SK-N-SH (cell line): ENCODE results near the gene COX4I2. TPM values are rescaled to one million over a fixed set of nuclear protein-coding genes. Genes with fewer than 3 reads are reported as not detected.
A peak's percentile ranks its signal among the peaks of the same experiment; 100 is the strongest.

Experiments
- CHD2 ChIP-seq: fragments of 150-350 bp; IDR thresholded peaks from 2 replicates; pipeline ENCODE4 v1.6.1; 2018; ENCODE audit warnings: low read length; ENCODE audit not compliant: partially characterized antibody
- ELF1 ChIP-seq: IDR thresholded peaks from 2 replicates; pipeline ENCODE4 v1.4.0; 2012
- FOSL2 ChIP-seq: IDR thresholded peaks from 2 replicates; pipeline ENCODE4 v1.4.0; 2012; ENCODE audit warnings: low read depth, mild to moderate bottlenecking, moderate library complexity, borderline replicate concordance
- FOXM1 ChIP-seq: IDR thresholded peaks from 2 replicates; pipeline ENCODE4 v1.4.0; 2012; ENCODE audit warnings: low read depth, mild to moderate bottlenecking
- GABPA ChIP-seq: IDR thresholded peaks from 2 replicates; pipeline ENCODE4 v1.4.0; 2012; ENCODE audit warnings: low read depth, mild to moderate bottlenecking
- GATA2 ChIP-seq: sonication (generic); formaldehyde crosslinking; IDR thresholded peaks from 2 replicates; pipeline ENCODE4 v1.5.0; 2020; ENCODE audit warnings: mild to moderate bottlenecking, missing genetic modification reagents
- JUND ChIP-seq: IDR thresholded peaks from 2 replicates; pipeline ENCODE4 v1.4.0; 2012
- MAX ChIP-seq: IDR thresholded peaks from 2 replicates; pipeline ENCODE4 v1.4.0; 2012; ENCODE audit warnings: low read depth
- MEF2A ChIP-seq: IDR thresholded peaks from 2 replicates; pipeline ENCODE4 v1.4.0; 2012; ENCODE audit warnings: low read depth, borderline replicate concordance
- NFIC ChIP-seq: IDR thresholded peaks from 2 replicates; pipeline ENCODE4 v1.4.0; 2012; ENCODE audit warnings: borderline replicate concordance
- POLR2AphosphoS5 ChIP-seq: IDR thresholded peaks from 2 replicates; pipeline ENCODE4 v1.6.1; 2012; ENCODE audit warnings: low read depth, low read length
- RAD21 ChIP-seq: IDR thresholded peaks from 2 replicates; pipeline ENCODE4 v1.6.1; 2012; ENCODE audit warnings: mild to moderate bottlenecking, low read length
- RCOR1 ChIP-seq: fragments of 150-350 bp; IDR thresholded peaks from 2 replicates; pipeline ENCODE4 v1.6.1; 2017; ENCODE audit warnings: antibody characterized with exemption, low read length
- RFX5 ChIP-seq: IDR thresholded peaks from 2 replicates; pipeline ENCODE4 v1.6.1; 2012; ENCODE audit warnings: mild to moderate bottlenecking, improper control_type of control experiment, low read length
- RXRA ChIP-seq: IDR thresholded peaks from 2 replicates; pipeline ENCODE4 v1.4.0; 2012; ENCODE audit warnings: low read depth, mild to moderate bottlenecking, borderline replicate concordance
- SIN3A ChIP-seq: IDR thresholded peaks from 2 replicates; pipeline ENCODE4 v1.6.1; 2012; ENCODE audit warnings: low read depth, mild to moderate bottlenecking, low read length, moderate library complexity, borderline replicate concordance
- SMC3 ChIP-seq: IDR thresholded peaks from 2 replicates; pipeline ENCODE4 v1.6.1; 2012; ENCODE audit warnings: low read depth, low read length, improper control_type of control experiment
- TAF1 ChIP-seq: IDR thresholded peaks from 2 replicates; pipeline ENCODE4 v1.6.1; 2012; ENCODE audit warnings: low read depth, mild to moderate bottlenecking, low read length, moderate library complexity, borderline replicate concordance
- TCF12 ChIP-seq: IDR thresholded peaks from 2 replicates; pipeline ENCODE4 v1.4.0; 2012
- TEAD4 ChIP-seq: IDR thresholded peaks from 2 replicates; pipeline ENCODE4 v1.4.0; 2012; ENCODE audit warnings: mild to moderate bottlenecking, borderline replicate concordance; ENCODE audit not compliant: insufficient read depth
- polyA plus RNA-seq, 3 experiments: library from polyadenylated mRNA; depleted of rRNA; stranded (reverse); fragments of >200 nt; gene quantifications; 2 replicates each; pipeline ENCODE4 v1.2.3, GENCODE V29; 2012
- TF ChIP-seq, protein P1 (sequence below): IDR thresholded peaks from 2 replicates; pipeline ENCODE4; 2012
- TF ChIP-seq, protein P2 (sequence below): IDR thresholded peaks from 2 replicates; pipeline ENCODE4 v1.4.0; 2012; ENCODE audit warnings: low read depth, borderline replicate concordance
- TF ChIP-seq, protein P3 (sequence below): IDR thresholded peaks from 2 replicates; pipeline ENCODE4 v1.6.1; 2012; ENCODE audit warnings: mild to moderate bottlenecking, low read depth, low read length, moderate library complexity

The COX4I2 gene
- polyA plus RNA-seq, 1 of the 3 experiments (the other 2 are of a cell fraction) = 0.21 TPM

DNA sequence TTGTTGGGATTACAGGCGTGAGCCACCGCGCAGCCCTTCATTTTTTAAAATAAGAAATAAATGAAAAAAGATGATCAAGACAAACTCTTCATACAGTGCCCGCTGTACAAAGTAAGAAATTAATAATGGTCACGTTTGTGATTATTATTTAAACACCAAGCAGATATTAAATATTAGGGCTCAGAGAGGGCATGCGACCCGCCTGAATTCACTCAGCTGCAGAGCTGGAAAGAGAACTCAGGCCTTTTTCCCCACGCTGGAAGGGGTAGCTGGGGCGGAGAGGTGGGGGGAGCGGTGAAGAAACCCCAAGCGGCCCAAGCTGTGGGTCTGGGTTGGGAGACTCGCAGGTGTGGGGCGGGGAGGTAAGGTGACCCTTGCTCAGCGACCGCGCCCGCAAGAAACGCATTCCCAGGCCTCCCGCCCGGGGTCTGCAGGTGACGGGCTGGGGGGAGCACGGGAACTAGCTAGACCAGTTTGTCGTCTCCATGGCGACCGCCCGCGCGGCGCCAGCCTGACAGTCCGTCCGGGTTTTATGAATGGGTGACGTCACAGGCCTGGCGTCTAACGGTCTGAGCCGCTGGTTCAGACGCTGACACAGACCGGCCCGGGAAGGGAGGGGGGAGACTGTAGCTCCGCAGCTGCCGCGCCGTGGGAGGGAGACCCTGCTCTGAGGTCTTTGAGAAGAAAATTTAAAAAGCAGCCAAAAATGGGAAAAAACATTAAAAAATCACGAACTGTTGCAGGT is 33.7 kb upstream of the COX4I2 start (continued):
- TF ChIP-seq FOSL2 (0 out of 2 replicates have a peak, but pooled peaks have one; percentile 46), GABPA (no peak), NFIC (peak; percentile 28; the same call in 1 of the 2 replicates), SIN3A (peak; percentile 86; the same call in 1 of the 2 replicates), RFX5 (no peak), TCF12 (peak; percentile 83), SMC3 (no peak), TEAD4 (peak; percentile 42; the same call in 1 of the 2 replicates), POLR2AphosphoS5 (peak; percentile 87), RCOR1 (no peak; the same call in 1 of the 2 replicates), RXRA (no peak), MAX (peak; percentile 76), CHD2 (peak; percentile 52), RAD21 (no peak), FOXM1 (peak; percentile 62; the same call in 1 of the 2 replicates), GATA2 (CRISPR knock-in tag) (no peak), MEF2A (no peak), JUND (peak; percentile 64), ELF1 (peak; percentile 24; the same call in 1 of the 2 replicates), TAF1 (peak; percentile 83)
- TF ChIP-seq, protein P1, sequence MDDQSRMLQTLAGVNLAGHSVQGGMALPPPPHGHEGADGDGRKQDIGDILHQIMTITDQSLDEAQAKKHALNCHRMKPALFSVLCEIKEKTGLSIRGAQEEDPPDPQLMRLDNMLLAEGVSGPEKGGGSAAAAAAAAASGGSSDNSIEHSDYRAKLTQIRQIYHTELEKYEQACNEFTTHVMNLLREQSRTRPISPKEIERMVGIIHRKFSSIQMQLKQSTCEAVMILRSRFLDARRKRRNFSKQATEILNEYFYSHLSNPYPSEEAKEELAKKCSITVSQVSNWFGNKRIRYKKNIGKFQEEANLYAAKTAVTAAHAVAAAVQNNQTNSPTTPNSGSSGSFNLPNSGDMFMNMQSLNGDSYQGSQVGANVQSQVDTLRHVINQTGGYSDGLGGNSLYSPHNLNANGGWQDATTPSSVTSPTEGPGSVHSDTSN = peak; percentile 90
- TF ChIP-seq, protein P2, sequence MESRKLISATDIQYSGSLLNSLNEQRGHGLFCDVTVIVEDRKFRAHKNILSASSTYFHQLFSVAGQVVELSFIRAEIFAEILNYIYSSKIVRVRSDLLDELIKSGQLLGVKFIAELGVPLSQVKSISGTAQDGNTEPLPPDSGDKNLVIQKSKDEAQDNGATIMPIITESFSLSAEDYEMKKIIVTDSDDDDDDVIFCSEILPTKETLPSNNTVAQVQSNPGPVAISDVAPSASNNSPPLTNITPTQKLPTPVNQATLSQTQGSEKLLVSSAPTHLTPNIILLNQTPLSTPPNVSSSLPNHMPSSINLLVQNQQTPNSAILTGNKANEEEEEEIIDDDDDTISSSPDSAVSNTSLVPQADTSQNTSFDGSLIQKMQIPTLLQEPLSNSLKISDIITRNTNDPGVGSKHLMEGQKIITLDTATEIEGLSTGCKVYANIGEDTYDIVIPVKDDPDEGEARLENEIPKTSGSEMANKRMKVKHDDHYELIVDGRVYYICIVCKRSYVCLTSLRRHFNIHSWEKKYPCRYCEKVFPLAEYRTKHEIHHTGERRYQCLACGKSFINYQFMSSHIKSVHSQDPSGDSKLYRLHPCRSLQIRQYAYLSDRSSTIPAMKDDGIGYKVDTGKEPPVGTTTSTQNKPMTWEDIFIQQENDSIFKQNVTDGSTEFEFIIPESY = no peak
- TF ChIP-seq, protein P3, sequence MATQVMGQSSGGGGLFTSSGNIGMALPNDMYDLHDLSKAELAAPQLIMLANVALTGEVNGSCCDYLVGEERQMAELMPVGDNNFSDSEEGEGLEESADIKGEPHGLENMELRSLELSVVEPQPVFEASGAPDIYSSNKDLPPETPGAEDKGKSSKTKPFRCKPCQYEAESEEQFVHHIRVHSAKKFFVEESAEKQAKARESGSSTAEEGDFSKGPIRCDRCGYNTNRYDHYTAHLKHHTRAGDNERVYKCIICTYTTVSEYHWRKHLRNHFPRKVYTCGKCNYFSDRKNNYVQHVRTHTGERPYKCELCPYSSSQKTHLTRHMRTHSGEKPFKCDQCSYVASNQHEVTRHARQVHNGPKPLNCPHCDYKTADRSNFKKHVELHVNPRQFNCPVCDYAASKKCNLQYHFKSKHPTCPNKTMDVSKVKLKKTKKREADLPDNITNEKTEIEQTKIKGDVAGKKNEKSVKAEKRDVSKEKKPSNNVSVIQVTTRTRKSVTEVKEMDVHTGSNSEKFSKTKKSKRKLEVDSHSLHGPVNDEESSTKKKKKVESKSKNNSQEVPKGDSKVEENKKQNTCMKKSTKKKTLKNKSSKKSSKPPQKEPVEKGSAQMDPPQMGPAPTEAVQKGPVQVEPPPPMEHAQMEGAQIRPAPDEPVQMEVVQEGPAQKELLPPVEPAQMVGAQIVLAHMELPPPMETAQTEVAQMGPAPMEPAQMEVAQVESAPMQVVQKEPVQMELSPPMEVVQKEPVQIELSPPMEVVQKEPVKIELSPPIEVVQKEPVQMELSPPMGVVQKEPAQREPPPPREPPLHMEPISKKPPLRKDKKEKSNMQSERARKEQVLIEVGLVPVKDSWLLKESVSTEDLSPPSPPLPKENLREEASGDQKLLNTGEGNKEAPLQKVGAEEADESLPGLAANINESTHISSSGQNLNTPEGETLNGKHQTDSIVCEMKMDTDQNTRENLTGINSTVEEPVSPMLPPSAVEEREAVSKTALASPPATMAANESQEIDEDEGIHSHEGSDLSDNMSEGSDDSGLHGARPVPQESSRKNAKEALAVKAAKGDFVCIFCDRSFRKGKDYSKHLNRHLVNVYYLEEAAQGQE = peak; percentile 64; the same call in 1 of the 2 replicates
